Non-pigmented ciliary epithelial cell (primary cell): ENCODE measurements around the gene STXBP5.

Source experiments
- DNase-seq: peaks from one replicate; pipeline ENCODE4 v3.0.0-alpha.2; 2010; ENCODE audit warnings: low read depth

STXBP5 gene

DNA sequence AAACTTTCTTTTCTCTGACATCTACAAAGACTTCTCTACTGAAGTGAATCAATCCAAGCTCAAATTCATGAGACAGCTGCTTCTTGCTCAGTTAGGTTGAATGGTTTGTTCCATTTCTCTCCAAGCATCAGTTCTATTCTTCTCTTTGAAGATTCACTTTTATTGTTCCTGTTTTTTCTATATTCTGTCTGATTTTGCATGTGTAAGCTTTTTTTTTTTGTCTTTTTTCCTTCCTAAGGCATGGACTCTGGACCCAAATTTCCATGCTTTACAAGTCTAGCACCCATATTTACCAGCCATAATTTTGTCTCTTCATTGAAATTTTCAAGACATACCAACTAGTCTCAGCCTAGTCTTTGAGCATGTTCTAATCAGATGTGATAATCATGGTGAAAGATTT, 25.9 kb upstream of the STXBP5 start:
- DNase-seq = no peak

DNA sequence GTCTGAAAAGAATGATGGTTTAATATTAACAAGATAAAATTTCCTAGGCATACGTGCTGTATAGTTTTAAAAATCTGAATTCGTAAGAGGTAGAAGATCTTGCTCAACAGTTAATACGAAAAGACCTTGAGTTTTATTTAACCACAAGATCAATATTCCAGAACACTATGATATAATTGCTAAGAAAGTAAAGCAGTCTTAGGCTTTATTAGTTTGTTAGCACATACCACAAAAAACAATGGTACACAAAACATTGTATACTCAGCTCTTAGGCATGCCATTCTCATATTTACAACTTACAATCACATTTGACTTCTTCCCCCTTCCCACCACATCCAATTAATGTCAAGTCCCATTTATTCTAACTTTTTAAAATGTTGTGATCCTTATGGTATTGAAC, 24.4 kb upstream of the STXBP5 start:
- no peak for DNase-seq

DNA sequence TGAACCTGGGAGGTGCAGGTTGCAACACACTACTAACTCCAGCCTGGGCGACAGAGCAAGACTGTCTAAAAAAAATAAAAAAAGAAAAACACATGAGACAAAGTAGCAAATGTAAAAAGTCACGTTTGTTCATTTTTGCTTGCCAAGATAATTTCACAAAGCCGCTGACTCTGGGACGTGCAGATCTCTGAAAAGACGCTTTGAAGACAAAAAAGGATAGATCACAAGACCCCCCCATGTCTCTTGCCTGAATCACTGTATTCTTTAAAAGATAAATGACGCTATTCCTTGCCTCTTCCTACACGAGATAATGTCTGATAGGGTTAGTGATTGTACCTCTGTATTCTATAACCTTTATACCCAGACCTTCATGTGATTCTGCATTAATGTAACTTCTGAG, 23.3 kb upstream of the STXBP5 start:
- no peak for DNase-seq

DNA sequence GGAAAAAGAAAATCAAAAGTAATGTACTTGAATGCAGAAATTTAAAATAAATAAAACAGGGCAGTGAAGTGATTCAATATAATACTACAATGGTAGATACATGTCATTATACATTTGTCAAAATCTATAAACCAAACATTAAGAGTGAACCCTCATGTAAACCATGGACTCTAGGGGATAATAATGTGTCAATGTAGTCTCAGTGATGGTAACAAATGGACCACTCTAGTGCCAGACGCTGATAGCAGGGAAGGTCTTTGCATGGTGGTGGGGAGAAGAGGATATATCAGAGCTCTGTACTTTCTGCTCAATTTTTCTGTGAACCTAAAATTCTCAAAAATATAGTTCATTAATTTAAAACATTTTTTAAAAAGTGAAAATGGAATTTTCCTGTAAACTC, 19.8 kb upstream of the STXBP5 start:
- DNase-seq = no peak

DNA sequence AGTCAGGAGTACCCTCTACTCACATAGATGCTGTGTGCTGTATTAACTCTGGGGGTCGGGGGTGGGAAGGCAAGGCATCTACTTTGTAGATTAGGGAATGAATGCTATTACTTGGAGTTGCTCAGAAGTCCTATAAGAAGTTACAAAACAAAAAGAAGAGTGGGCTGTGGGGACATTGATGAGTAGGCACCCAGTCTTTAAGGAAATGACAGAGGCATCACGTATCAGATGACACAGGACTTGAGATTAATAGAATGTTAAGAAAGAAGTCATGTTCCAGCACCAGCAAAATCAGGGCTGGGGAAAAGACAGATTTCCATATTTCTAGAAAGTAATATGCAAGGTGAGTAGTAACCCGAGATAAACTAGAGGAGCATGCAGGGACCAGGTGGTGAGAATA, 19.0 kb upstream of the STXBP5 start:
- no peak for DNase-seq

DNA sequence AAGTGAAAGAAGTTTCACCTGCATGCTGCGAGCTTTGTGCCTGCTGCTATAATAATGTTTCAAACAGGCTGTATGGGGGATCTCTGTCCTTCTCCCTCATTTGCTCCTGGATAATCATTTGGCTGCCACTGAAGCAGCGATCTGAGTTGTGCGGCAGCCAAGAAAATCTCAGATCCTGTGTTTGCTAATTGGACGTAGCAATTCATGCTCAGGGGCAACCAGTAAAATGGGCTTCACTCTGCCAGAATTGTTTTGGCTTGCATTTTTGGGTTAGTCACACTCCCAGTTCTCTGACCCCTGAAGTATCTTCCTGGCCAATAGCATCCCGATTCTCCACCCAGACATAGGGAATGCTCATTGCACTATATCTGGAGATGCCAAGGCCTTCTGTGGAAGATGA, 13.7 kb upstream of the STXBP5 start:
- DNase-seq = no peak

DNA sequence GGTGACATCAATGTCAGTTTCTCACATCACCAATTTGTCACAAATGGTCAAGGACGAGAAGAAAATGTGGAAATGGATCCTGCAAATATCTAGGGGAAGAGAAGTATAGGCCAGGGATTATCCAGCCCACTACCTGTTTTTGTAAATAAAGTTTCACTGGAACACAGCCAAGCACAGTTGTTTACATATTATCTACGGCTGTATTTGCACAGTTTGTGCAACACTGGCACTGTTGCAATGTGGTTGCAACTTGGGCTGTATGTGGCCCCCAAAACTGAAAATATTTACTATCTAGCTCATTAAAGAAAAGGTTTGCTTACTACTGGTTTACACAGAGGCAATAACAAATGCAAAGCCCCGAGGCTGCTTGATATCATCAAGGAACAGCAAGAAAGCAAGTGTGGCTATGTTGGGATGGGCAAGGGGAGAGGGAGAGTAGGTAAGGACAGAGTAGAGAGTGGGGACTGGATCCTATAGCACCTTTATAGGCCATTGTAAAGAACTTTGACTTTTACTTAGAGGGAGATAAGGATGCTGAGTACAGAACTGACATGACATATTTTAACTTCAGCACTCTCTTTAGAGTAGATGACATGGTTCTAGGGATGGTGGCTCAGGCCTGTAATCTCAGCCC, 11.8 kb upstream of the STXBP5 start:
- no peak for DNase-seq

DNA sequence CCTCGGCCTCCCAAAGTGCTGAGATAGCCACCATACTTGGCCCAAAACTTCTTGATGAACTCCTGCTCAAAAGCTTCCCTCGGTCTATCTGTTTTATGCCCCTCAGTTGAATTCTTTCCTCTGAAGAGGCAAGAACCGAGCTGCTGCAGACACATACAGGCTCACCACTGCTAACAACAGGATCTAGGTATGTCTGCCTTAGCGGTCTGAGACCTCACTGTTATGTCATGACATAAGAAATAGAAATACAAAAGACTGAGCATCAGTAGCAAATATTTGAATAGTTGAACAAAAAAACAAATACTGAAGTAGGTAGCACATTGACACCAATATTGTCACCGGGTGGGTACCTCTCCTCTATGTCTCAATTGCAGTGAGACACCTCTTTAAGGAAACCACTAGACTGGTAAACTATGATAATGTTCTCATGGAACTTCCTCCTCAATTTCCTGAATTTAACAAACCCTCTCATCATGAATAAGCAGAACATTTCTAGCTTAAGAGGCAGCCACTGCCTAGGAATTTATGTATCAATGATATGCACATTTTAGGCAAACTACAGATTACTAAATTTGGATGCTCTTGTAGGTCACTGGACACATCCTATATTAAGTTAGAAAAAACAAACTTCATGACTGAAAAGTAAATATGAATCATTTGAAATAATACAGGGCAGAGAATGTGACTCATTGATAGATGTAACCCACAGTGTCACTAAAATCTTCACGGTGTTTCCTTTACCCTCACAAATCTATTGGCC, 9.4 kb upstream of the STXBP5 start:
- DNase-seq = no peak

DNA sequence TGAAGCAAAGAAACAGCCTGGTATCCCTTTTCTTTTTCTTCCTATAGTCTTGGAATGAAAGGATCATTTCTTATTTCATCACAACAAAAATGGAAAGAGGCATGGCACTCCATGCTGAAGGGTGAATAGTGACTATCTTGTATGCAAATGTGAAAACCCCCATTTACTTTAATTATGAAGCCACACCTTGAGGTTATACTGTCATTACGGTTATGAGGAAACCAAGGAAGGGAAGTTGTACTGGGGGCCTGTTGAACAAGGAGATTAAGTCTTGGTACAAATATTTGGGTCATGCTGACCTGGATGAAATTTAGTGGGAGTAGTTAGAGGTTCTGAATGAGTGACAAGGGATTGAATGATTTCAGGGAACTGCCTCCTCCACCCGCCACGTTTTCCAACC, 8.7 kb upstream of the STXBP5 start:
- no peak for DNase-seq

DNA sequence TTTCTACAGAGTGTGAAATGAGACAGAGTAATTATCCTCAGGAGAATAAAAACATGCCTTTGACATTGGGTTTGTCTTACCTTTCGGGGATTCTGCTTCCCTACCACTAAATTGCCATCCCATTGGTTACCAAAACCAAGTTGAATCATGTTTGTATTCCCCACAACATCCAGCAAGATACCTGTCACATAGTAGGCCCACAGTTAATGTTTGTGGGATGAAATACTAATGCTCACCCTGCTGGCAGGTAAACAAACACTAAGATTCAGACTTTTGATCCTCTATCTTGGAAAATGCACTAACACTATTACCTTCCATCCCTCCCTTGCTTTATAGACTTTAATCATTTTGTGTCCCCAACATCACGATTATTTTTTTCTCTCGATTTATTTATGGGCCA, 8.2 kb upstream of the STXBP5 start:
- DNase-seq = no peak

DNA sequence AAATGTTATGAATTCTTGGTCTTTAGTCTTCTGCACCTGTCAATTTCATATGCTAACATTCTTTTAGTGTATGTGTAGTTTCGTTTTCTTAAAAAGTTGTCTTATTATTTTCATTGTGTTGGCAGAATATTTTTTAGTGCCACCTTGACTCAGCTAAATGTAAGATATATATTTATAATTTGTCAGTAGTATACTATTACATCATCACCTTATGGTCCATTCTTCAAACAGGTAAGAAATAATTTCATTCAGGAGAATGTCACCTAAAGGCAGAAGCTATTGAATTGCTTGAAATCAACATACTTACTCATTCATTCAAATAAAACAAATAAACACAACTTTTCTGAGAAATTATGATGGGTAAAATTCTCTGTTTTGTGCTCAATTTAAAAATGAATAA, 3.5 kb upstream of the STXBP5 start:
- DNase-seq = no peak

DNA sequence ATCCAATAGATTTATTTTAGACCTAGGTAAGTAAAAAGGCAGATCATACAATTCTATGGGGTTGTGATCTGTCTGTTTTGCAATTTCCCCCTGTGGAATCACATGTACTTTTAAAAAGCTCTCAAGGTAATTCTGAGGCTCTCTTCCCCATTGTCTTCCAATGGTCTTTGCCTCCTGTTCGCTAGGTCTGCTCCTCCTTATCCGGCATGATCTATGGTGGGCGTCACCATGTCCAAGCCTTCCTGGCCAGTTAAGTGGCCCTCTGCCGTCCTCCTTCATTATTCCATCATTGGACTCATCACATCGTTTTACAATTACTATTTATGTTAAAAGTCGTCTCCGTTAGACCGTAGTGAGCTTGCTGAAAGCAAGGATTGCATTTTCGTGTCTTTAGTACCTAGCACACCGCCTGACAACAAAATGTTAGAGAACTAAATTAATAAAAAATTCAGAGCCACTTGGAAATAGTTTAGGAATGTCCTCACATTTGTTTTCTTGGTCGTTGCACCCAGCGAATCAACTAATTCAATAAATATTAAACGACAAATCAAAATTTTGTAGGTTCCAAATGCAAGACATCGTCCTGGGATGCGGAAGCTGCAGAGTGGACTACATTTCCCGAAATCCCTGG, 2.2 kb upstream of the STXBP5 start:
- no peak for DNase-seq

DNA sequence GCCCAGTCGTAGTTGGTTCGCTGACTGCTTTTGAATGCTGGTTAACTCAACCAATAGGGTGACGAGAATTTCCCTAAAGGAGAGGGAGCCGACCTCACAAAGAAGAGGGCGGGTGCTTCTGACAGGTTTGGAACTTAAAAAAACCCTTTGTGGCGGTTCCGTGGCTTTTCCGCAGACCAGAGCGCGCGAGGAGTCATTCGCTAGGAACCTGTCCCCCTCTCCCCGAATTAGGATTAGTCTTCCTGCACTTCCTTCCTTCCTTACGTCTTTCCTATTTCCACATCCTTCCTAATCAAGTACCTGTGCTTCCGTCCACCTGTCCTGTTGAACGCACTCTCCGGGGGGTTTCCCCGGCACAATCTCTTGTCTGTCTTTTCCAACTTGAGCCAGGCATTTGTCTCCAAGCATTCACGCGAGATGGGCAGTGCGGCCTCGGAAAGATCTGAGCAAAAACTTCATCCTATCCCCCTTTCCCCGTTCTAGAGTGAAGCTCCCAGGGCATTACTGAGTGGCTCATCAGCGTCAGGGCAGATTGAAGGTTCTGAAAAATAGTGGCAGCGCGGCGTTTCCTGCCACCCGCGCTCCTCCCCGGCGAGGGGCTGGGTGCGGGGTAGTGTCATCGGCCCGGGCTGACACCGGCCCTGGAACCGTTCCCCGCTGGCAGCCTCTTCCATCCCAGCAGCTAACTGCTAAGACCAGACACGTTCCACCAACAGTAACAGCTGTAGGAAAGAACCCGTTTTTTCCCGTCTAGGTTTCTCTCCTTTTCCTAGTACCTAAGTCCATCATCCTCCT, 1.5 kb upstream of the STXBP5 start:
- DNase-seq = peak; percentile 96

DNA sequence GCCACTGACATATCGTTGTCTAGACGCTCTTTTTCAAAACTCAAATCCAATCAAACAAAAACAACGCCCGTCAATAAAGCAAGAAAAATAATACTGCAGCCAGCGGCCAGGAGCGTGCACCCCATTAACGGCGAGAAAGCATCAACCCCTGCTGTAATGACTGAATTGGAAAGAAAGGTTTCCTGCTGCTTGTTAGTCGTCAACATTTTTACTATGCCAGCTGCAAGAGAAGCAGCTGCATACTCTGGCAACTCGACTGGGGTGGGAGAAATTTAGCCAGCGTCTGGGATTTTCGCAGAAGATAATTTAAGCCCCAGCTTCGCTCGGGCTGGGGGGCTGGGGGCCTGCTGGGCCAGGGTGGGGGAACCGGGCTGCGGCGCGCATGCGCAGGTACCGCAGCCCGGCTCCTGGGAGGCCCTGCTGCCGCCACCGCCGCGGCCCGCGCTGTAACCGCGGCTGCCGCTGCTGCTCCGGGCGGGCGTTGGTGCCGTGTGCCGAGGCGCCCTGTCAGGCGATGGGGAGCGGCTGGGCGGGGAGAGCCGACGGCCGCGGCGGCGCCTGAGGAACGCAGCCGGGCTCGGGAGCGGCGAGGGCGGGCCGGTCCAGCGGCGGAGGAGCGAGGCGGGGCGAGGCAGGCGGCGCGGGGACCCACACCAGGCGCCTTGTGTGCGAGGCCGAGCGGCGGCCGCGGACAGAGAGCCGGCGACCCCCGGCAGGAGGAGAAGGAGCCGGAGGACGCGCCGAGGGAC, 732 bp upstream of the STXBP5 start:
- no peak for DNase-seq

DNA sequence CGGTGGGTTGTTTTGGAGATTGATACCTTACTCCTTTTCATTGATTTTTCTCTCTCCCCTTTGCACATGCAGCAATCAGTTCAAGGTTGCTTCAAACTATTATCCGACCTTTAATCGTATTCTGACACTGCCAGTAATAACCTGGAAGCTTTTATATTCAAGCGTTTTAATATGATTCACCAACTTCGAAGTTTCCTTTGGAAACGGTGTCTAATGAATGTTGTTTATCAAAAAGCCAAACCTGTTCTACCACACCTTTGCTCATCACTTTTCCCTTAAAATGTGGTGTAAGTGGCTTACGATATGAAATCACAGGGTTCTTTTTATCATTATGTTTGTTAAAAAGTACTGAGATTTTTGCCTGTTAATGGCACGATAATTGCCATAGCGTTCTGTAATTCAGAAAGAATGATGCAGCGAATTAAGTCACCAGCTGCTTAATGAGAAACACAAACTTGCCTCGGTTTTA, 660 bp downstream of the STXBP5 start:
- DNase-seq = no peak

DNA sequence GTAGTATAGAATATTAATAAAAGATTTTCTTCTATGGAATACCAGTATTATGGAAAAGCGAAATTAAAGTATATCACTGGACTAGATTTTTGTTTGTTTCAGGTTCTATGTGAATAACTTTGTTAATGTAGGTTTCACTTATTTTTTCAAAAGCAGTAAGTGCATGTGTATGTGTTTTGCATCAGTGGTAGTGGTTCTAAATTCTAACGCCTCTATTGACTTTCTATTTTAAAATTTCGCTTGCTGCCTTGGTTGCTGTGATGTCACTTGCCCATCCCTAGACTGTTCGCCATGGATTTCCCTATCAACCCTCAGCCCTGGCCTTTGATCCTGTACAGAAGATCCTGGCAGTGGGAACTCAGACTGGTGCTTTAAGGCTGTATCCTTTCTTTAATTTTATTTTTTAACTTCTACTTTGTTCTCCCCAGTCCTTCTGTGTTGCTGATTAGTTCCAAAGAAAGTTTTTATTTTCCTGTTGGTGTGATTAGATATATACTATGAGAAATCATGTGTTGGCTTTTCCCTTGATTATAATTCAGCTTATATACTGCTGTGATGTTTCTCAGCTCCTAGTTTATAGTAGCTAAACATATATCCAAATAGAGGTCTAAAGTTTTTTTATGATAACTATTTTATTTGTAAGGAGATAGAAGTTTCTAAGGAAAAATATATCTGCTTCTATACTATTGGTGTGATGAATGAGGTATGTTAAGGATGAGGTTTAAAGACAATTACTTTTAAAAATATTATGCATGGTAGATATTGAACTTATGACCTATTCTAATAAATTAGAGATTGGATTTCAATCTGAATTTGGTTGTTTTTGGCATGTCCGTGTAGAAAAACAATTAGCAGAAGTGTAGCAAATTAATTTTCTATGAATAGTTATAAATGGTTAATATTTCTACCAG, 1.7 kb downstream of the STXBP5 start:
- no peak for DNase-seq

DNA sequence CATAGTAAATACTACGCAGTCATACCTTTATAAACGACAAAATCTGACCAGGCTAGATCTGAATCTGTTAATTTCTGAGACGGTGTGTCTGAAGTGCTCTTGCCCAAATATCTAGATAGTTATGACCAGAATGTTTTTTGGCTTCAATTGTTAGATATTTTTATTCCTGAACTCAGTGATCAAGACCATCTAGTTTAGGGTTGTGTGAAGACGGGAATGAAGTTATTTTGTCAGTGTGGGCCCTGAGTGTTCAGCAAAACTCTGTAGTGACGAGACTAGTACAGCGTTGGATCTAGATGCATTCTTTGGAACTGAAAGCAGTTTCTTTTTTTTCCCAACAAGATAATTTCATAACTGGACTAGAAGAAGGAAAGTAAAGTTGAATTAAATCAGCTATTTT, 3.1 kb downstream of the STXBP5 start:
- DNase-seq = no peak

DNA sequence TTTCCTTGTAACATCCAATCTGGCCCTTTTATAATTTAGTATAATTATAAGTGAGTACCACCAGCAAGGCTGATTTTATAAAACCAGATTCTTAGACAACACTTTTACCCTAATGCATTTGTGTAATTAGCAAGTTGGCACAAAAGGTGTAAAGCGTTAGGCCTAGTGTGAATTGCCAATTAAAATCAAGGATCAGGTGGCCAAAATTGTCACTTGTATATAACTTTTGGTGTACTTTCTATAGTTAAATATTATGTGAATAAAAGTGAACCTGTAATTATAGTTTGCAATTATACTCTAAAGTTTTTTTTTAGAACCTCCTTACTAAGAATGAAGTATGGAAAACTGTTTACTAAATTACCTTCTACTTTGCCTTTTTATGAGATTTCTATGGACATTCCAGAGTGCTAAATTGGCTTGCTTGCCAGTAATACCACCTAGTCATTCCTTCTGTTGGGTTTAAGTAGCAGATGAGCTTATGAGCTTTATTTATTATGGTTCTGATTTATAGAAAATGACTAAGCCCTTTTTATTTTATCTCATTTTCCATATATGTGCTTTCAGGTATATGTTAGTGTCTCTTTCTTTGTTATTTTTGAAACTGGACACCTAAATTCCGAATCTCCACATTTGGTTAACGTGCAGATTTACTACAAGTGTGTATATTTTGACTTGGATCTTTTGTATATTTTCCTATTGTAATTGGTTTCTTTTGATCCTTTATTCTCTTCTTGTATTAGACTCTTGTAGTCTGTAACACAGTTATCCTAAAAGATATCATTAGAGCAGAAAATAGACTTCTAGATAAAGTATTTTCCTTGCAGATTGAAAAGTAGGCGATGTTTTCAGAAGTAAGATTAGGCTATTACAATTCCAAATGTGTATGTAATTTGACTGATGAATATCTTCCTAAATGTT, 3.9 kb downstream of the STXBP5 start:
- DNase-seq = no peak

DNA sequence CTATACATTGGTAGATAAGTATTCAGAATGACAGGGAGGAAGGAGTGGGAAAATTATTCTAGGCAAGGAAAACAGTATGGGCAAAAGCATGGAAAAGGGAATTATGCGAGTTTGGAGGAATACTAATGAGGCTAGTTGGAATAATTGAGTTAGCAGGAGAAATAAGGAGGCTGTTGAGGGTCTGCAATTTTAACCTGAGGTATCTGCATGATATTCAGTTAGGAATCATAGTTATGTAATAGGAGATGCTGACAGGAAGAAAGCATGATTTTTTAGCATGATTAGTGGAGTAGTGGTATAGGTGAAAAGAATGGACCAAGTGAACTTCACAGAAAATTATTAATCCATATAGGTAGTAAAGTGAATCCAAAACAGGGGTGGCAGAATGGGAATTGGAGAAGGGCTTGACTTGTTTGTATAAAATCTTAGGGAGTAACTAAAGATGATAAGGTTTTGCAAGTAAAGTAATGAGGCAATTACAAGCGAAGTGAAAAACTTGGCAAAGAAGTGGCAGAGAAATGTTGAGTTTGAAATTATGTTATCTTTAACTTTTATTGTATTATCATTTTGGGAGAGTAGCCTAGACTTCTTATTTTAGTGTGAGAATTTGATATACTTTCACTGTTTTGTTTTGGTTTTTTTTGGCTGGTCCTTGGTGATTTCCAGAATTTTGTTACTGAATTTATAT, 5.7 kb downstream of the STXBP5 start:
- DNase-seq = no peak
